ENCODE results near the gene GPC6.

The GPC6 gene

DNA sequence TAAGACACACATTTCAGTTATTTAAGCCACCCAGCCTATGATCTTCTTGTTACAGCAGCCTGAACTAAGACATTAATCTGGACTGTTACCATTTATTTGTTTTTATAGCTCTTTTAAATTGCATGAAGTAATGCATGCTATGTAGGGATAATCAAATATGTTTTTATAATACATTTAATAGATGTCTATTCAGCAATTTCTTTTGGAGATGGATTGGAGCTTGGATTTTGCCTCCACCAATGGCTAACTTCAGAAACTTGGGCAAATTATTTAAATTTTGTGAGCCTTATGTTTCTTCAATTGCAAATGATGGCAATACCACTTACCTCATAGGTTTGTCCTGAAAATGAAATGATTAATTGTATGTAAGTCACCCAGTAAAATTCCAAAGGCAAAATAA, 288.7 kb downstream of the GPC6 start:
- H3K4me3 ChIP-seq (IDR thresholded peaks at IDR 0.05; ENCODE audit: insufficient read depth, low read depth, low read length): no peak overlapping the region
- no peak overlapping the region for H3K4me2 ChIP-seq
- H3K9ac ChIP-seq: no peak overlapping the region
- peaks cover 4% of the 10 kb centered on the region; the same call in 1 of the 2 replicates for H3K79me2 ChIP-seq (ENCODE audit: insufficient read depth, low read depth)
- no peaks in the 10 kb centered on the region for H3K36me3 ChIP-seq (ENCODE audit: insufficient read depth)
- no peak overlapping the region for H3K27ac ChIP-seq
- peaks cover 4% of the 10 kb centered on the region for H3K4me1 ChIP-seq (ENCODE audit: low read depth, poor library complexity, severe bottlenecking)
- no peak for TF ChIP-seq CTCF (conservative IDR thresholded peaks at IDR 0.05; ENCODE audit: low read depth, low read length)
- no peak overlapping the region for H2AFZ ChIP-seq (ENCODE audit: low read depth)
- no peaks in the 10 kb centered on the region for H3K27me3 ChIP-seq (ENCODE audit: insufficient read depth, low read depth)
- no peaks in the 10 kb centered on the region for H4K20me1 ChIP-seq (ENCODE audit: insufficient read depth)

DNA sequence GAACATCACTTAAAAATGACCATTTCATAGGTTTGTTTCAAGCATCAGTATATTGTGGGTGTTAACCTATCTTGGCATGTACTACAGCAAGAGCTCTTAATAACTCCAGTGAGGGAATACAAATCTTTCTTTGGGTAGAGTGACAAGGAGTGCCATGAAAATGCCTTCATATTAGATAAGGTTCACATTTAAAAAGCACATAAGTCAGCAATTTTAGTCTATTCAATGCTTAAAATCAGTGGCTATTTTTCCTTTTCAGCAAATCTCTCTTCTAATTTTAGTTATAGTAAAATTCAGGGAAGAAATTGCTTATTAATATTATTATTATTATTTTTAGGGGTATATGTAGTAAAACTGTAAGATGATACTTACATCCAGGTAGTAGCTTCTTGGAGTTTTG, 291.1 kb downstream of the GPC6 start:
- Histone ChIP-seq H3K4me1 (ENCODE audit: low read depth, poor library complexity, severe bottlenecking) (no peaks in the 10 kb centered on the region), H3K79me2 (ENCODE audit: insufficient read depth, low read depth) (no peaks in the 10 kb centered on the region), H3K27me3 (ENCODE audit: insufficient read depth, low read depth) (no peaks in the 10 kb centered on the region), H4K20me1 (ENCODE audit: insufficient read depth) (no peaks in the 10 kb centered on the region), H2AFZ (ENCODE audit: low read depth) (no peak overlapping the region), H3K27ac (no peak overlapping the region), H3K4me2 (no peak overlapping the region), H3K36me3 (ENCODE audit: insufficient read depth) (no peaks in the 10 kb centered on the region), H3K9ac (no peak overlapping the region), H3K4me3 (IDR thresholded peaks at IDR 0.05; ENCODE audit: insufficient read depth, low read depth, low read length) (no peak overlapping the region)
- TF ChIP-seq CTCF (conservative IDR thresholded peaks at IDR 0.05; ENCODE audit: low read depth, low read length): no peak

DNA sequence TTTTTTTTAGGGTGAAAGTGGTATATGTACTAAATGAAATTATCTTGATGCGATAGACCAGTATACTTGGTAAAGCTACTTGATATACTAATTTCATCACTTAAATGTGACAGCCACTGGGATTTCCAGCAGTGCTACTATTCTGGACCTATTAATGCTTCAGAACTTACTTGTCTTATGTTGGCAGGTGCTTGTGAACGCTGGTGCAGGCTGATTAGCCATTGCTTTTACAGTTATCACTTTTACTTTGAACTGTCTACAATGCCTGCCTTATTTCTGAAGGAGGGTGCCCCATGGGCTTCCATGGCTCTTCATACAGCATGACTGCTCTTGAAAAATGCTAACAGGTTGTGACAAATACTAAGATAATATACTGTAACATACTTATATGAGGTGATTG, 294.7 kb downstream of the GPC6 start:
- no peaks in the 10 kb centered on the region for H4K20me1 ChIP-seq (ENCODE audit: insufficient read depth)
- H3K27me3 ChIP-seq (ENCODE audit: insufficient read depth, low read depth): no peaks in the 10 kb centered on the region
- H3K36me3 ChIP-seq (ENCODE audit: insufficient read depth): no peaks in the 10 kb centered on the region
- no peak overlapping the region for H3K27ac ChIP-seq
- TF ChIP-seq CTCF (conservative IDR thresholded peaks at IDR 0.05; ENCODE audit: low read depth, low read length): no peak
- no peaks in the 10 kb centered on the region for H3K4me1 ChIP-seq (ENCODE audit: low read depth, poor library complexity, severe bottlenecking)
- no peak overlapping the region for H3K9ac ChIP-seq
- H3K4me2 ChIP-seq: no peak overlapping the region
- H3K4me3 ChIP-seq (IDR thresholded peaks at IDR 0.05; ENCODE audit: insufficient read depth, low read depth, low read length): no peak overlapping the region
- no peaks in the 10 kb centered on the region for H3K79me2 ChIP-seq (ENCODE audit: insufficient read depth, low read depth)
- H2AFZ ChIP-seq (ENCODE audit: low read depth): no peak overlapping the region

GRCh38 chr13:93522501-93522900, 295.9 kb downstream of the GPC6 start:
- Histone ChIP-seq H3K4me3 (IDR thresholded peaks at IDR 0.05; ENCODE audit: insufficient read depth, low read depth, low read length) (no peak overlapping the region), H3K36me3 (ENCODE audit: insufficient read depth) (no peaks in the 10 kb centered on the region), H3K27me3 (ENCODE audit: insufficient read depth, low read depth) (no peaks in the 10 kb centered on the region), H4K20me1 (ENCODE audit: insufficient read depth) (no peaks in the 10 kb centered on the region), H2AFZ (ENCODE audit: low read depth) (no peak overlapping the region), H3K4me1 (ENCODE audit: low read depth, poor library complexity, severe bottlenecking) (no peaks in the 10 kb centered on the region), H3K4me2 (no peak overlapping the region), H3K27ac (no peak overlapping the region), H3K9ac (no peak overlapping the region), H3K79me2 (ENCODE audit: insufficient read depth, low read depth) (no peaks in the 10 kb centered on the region)
- TF ChIP-seq CTCF (conservative IDR thresholded peaks at IDR 0.05; ENCODE audit: low read depth, low read length): no peak

- no peaks in the 10 kb centered on the region for H3K27me3 ChIP-seq (ENCODE audit: insufficient read depth, low read depth)
- H3K36me3 ChIP-seq (ENCODE audit: insufficient read depth): no peaks in the 10 kb centered on the region
- no peaks in the 10 kb centered on the region for H3K4me1 ChIP-seq (ENCODE audit: low read depth, poor library complexity, severe bottlenecking)
- no peak overlapping the region for H3K27ac ChIP-seq
- no peak overlapping the region for H2AFZ ChIP-seq (ENCODE audit: low read depth)
- no peak overlapping the region for H3K4me2 ChIP-seq
- H4K20me1 ChIP-seq (ENCODE audit: insufficient read depth): no peaks in the 10 kb centered on the region
- no peak overlapping the region for H3K4me3 ChIP-seq (IDR thresholded peaks at IDR 0.05; ENCODE audit: insufficient read depth, low read depth, low read length)
- no peak for TF ChIP-seq CTCF (conservative IDR thresholded peaks at IDR 0.05; ENCODE audit: low read depth, low read length)
- H3K9ac ChIP-seq: no peak overlapping the region
- no peaks in the 10 kb centered on the region for H3K79me2 ChIP-seq (ENCODE audit: insufficient read depth, low read depth)
Measured at GRCh38 chr13:93525087-93525486, 298.5 kb downstream of the GPC6 start.
